H1 (cell line): ENCODE results near the gene PATE4. TPM values are rescaled to one million over a fixed set of nuclear protein-coding genes. Genes with fewer than 3 reads are reported as not detected.
A peak's percentile ranks its signal among the peaks of the same experiment; 100 is the strongest.

Source experiments
- CTCF ChIA-PET: fragments of 300-600 bp; sonication (Branson Sonifier 250); formaldehyde crosslinking; loops from one replicate; lab custom pipeline; 2021; ENCODE audit not compliant: partially characterized antibody; lab: Charles Lee
- POLR2A ChIA-PET: fragments of 300-600 bp; sonication (Branson Sonifier 250); formaldehyde crosslinking; loops from one replicate; lab custom pipeline; 2021; ENCODE audit warnings: inconsistent platforms; ENCODE audit not compliant: partially characterized antibody; lab: Charles Lee
- DNase-seq, 2 experiments: peaks; one replicate each; pipeline versions ENCODE4 v3.0.0 to v3.0.0-alpha.2; 2010 to 2022; ENCODE audit warnings: low spot score in 2 of 2, low read depth in 1 of 2, mixed read lengths in 1 of 2
- FAIRE-seq: peaks from 2 replicates; lab custom pipeline; 2011; peaks lifted over from hg19 to GRCh38; lab: Jason Lieb, UNC
- H2AFZ ChIP-seq: 2 replicates; pipeline ENCODE4 v1.8.1; 2012; ENCODE audit warnings: low read length, inconsistent platforms
- H2AK5ac ChIP-seq: 2 replicates; pipeline ENCODE4 v1.6.1; 2013; ENCODE audit warnings: low read depth, low read length
- H2BK120ac ChIP-seq: replicated peaks from 2 replicates; pipeline ENCODE3; 2013; ENCODE audit warnings: low read depth, low read length, inconsistent platforms
- H2BK12ac ChIP-seq: 2 replicates; pipeline ENCODE4 v1.6.1; 2013; ENCODE audit warnings: low read depth, low read length
- H2BK15ac ChIP-seq: 2 replicates; pipeline ENCODE4 v1.6.1; 2013; ENCODE audit warnings: low read length
- H2BK20ac ChIP-seq: 2 replicates; pipeline ENCODE4 v1.6.1; 2013; ENCODE audit warnings: low read length
- H2BK5ac ChIP-seq: 2 replicates; pipeline ENCODE4 v1.6.1; 2013; ENCODE audit warnings: low read depth, low read length
- H3K14ac ChIP-seq: 2 replicates; pipeline ENCODE4 v1.6.1; 2013; ENCODE audit warnings: inconsistent platforms; ENCODE audit not compliant: insufficient read length
- H3K18ac ChIP-seq: 2 replicates; pipeline ENCODE4 v1.6.1; 2013; ENCODE audit warnings: low read length; ENCODE audit errors: extremely low read depth
- H3K23ac ChIP-seq: 2 replicates; pipeline ENCODE4 v1.6.1; 2013; ENCODE audit warnings: inconsistent platforms; ENCODE audit not compliant: insufficient read length
- H3K23me2 ChIP-seq: 2 replicates; pipeline ENCODE4 v1.6.1; 2013; ENCODE audit warnings: low read depth, low read length
- H3K27ac ChIP-seq: 2 replicates; pipeline ENCODE4 v1.6.1; 2011; ENCODE audit warnings: low read depth, low read length, inconsistent platforms
- H3K27me3 ChIP-seq, 4 experiments: replicated peaks in 1 of 4; 1 replicate in 1 of 4; 2 replicates in 3 of 4; pipeline versions ENCODE4 v1.6.1 to v1.8.1; 2011 to 2013; ENCODE audit warnings: low read length in 3 of 4, mild to moderate bottlenecking in 3 of 4, inconsistent platforms in 2 of 4, mixed read lengths in 2 of 4, moderate library complexity in 1 of 4; ENCODE audit not compliant: control insufficient read depth in 3 of 4, insufficient read depth in 3 of 4; ENCODE audit errors: extremely low read depth in 1 of 4
- H3K36me3 ChIP-seq, 4 experiments: 2 replicates each; pipeline versions ENCODE4 v1.6.1 to v1.8.1; 2011 to 2013; ENCODE audit warnings: mild to moderate bottlenecking in 4 of 4, low read length in 3 of 4, moderate library complexity in 2 of 4, control low read depth in 1 of 4, inconsistent platforms in 1 of 4; ENCODE audit not compliant: insufficient read depth in 4 of 4, control insufficient read depth in 2 of 4
- H3K4ac ChIP-seq: replicated peaks from 2 replicates; pipeline ENCODE3; 2013; ENCODE audit warnings: low read length, low read depth, mixed read lengths, inconsistent platforms; ENCODE audit not compliant: insufficient read length
- H3K4me1 ChIP-seq, 4 experiments: replicated peaks in 1 of 4; 1 replicate in 1 of 4; 2 replicates in 3 of 4; pipeline versions ENCODE4 v1.6.1 to v1.8.1; 2011 to 2013; ENCODE audit warnings: low read length in 3 of 4, inconsistent platforms in 2 of 4, mixed read lengths in 1 of 4; ENCODE audit not compliant: insufficient read depth in 4 of 4, control insufficient read depth in 3 of 4
- H3K4me2 ChIP-seq, 2 experiments: 2 replicates each; pipeline versions ENCODE4 v1.6.1 to v1.8.1; 2011 to 2013; ENCODE audit warnings: low read depth in 2 of 2, low read length in 2 of 2, control low read depth in 1 of 2, inconsistent platforms in 1 of 2, mild to moderate bottlenecking in 1 of 2; ENCODE audit not compliant: insufficient read depth in 1 of 2
- H3K4me3 ChIP-seq, 4 experiments: fragments of 200-600, 300-600 bp in 1 of 4; sonication (generic), shearing (Covaris generic), sonication (Bioruptor Twin) in 1 of 4; 2 replicates each; pipeline versions ENCODE4 v1.5.1 to v1.8.1; 2011 to 2016; ENCODE audit warnings: low read length in 4 of 4, low read depth in 3 of 4, control low read depth in 2 of 4, inconsistent platforms in 2 of 4, mild to moderate bottlenecking in 2 of 4, mixed read lengths in 1 of 4, moderate library complexity in 1 of 4; ENCODE audit not compliant: insufficient read depth in 2 of 4; ENCODE audit errors: extremely low read depth in 1 of 4
- H3K56ac ChIP-seq: replicated peaks from 2 replicates; pipeline ENCODE3; 2013; ENCODE audit warnings: low read depth, mild to moderate bottlenecking, mixed read lengths, low read length, inconsistent platforms; ENCODE audit not compliant: insufficient read length
- H3K79me1 ChIP-seq: 2 replicates; pipeline ENCODE4 v1.6.1; 2013; ENCODE audit warnings: low read depth, low read length, control low read depth
- H3K79me2 ChIP-seq, 2 experiments: 2 replicates each; pipeline versions ENCODE4 v1.6.1 to v1.8.1; 2012 to 2013; ENCODE audit warnings: low read length in 2 of 2, mild to moderate bottlenecking in 2 of 2, inconsistent platforms in 1 of 2; ENCODE audit not compliant: insufficient read depth in 2 of 2, control insufficient read depth in 1 of 2
- H3K9ac ChIP-seq, 4 experiments: replicated peaks in 1 of 4; 1 replicate in 1 of 4; 2 replicates in 3 of 4; pipeline versions ENCODE4 v1.6.1 to v1.8.1; 2011 to 2013; ENCODE audit warnings: low read depth in 3 of 4, low read length in 3 of 4, control low read depth in 2 of 4, mild to moderate bottlenecking in 2 of 4, moderate library complexity in 2 of 4, inconsistent platforms in 1 of 4; ENCODE audit errors: extremely low read depth in 1 of 4
- H3K9me3 ChIP-seq, 2 experiments: 2 replicates each; pipeline versions ENCODE4 v1.6.1 to v1.8.1; 2012 to 2013; ENCODE audit warnings: mild to moderate bottlenecking in 2 of 2, moderate library complexity in 2 of 2, control low read depth in 1 of 2, inconsistent platforms in 1 of 2, low read depth in 1 of 2, low read length in 1 of 2, mixed read lengths in 1 of 2; ENCODE audit not compliant: insufficient read depth in 2 of 2
- H4K20me1 ChIP-seq, 2 experiments: replicated peaks in 1 of 2; 2 replicates each; pipeline versions ENCODE3 to v1.8.1; 2011 to 2013; ENCODE audit warnings: inconsistent platforms in 2 of 2, low read length in 2 of 2, mild to moderate bottlenecking in 1 of 2; ENCODE audit not compliant: insufficient read depth in 2 of 2, control insufficient read depth in 1 of 2
- H4K5ac ChIP-seq: 2 replicates; pipeline ENCODE4 v1.6.1; 2013; ENCODE audit warnings: low read length, low read depth, mixed read lengths, inconsistent platforms; ENCODE audit not compliant: insufficient read length
- H4K8ac ChIP-seq: 2 replicates; pipeline ENCODE4 v1.8.0; 2013; ENCODE audit warnings: mild to moderate bottlenecking, moderate library complexity, low read length, inconsistent platforms; ENCODE audit not compliant: insufficient read depth; ENCODE audit errors: extremely low read depth
- H4K91ac ChIP-seq: replicated peaks from 2 replicates; pipeline ENCODE3; 2013; ENCODE audit warnings: low read length, mixed read lengths, inconsistent platforms; ENCODE audit not compliant: insufficient read length
- CBX8 ChIP-seq: fragments of 300-800, 300-1000 bp; sonication (generic); IDR thresholded peaks from 2 replicates; pipeline ENCODE4 v1.7.1; 2016; ENCODE audit warnings: low read depth, low read length, borderline replicate concordance
- GABPA ChIP-seq: IDR thresholded peaks from 2 replicates; pipeline ENCODE4 v1.6.1; 2011; ENCODE audit warnings: mild to moderate bottlenecking, low read length, moderate library complexity, borderline replicate concordance; ENCODE audit not compliant: insufficient read depth
- KDM1A ChIP-seq: fragments of 200-600, 300-600 bp; sonication (generic); IDR thresholded peaks from 2 replicates; pipeline ENCODE4 v1.7.1; 2016; ENCODE audit warnings: mild to moderate bottlenecking, low read length, borderline replicate concordance
- WGBS, 2 experiments: shearing (Covaris generic) in 1 of 2; methylation state at CpG; one replicate each; pipeline versions ENCODE4 v1.1.6 to v1.1.7; 2013 to 2015; ENCODE audit warnings: low lambda C conversion rate in 2 of 2, mixed read lengths in 2 of 2, inconsistent platforms in 1 of 2, low coverage in 1 of 2, missing lambda C conversion rate in 1 of 2; ENCODE audit not compliant: insufficient replicate concordance in 2 of 2, insufficient coverage in 1 of 2, insufficient read length in 1 of 2; ENCODE audit errors: extremely low coverage in 1 of 2, missing lambda C conversion rate in 1 of 2; 5-methylcytosine and 5-hydroxymethylcytosine counted together
- polyA plus RNA-seq, 7 experiments: library from polyadenylated mRNA; depleted of rRNA in 3 of 7; stranded (reverse) in 5 of 7; unstranded in 2 of 7; fragments of >200 nt in 5 of 7; fragments of 200-250 nt in 2 of 7; gene quantifications; 1 replicate in 5 of 7; 2 replicates in 1 of 7; 4 replicates in 1 of 7; pipeline versions ENCODE4 v1.2.1 to v1.2.3, GENCODE V29; 2011 to 2013; ENCODE audit warnings: missing spikeins in 2 of 7, mixed read lengths in 2 of 7
- total RNA-seq: library from RNA; stranded (reverse); fragmentation: NEBNext Ultra II Directional; extraction: Animal tissue kit (Norgen Biotek cat#: 25700); gene quantifications from 2 replicates; pipeline ENCODE4 v1.2.1, GENCODE V29; 2021
- TF ChIP-seq, protein P1 (sequence below): IDR thresholded peaks from 2 replicates; pipeline ENCODE4 v1.6.1; 2012; ENCODE audit warnings: low read length, inconsistent platforms

PATE4 gene
- total and polyA plus RNA-seq, 2 of the 8 experiments (the other 6 are each of a cell fraction or from before 2014, with no cell fraction given): not detected

DNA sequence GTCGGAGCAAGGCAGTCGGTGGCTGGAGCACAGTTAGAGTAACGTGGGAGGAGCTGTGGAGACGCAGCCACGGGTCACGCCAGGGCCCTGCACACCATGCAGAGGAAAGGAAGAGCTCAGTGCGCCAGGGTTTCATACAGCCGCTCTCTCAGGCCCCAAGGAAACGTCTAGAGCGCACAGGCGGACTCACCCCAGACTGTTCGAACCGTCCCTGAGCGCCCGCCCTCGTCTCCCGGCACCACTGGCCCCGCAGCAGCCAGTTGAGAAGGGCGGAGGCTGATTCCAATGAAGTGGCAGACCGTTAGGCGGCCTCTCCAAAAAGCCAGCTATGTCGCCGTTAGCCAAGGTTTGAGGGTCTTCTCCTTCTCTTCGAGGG lies 53.9 kb downstream of the PATE4 start:
- no peak overlapping the region for H3K9ac ChIP-seq
- no peaks in the 10 kb centered on the region for H4K20me1 ChIP-seq
- DNase-seq (no peak), FAIRE-seq (no peak)
- no peak overlapping the region for H3K23ac ChIP-seq
- CTCF ChIA-PET: interaction anchor here (0.6 to 1.5 kb wide), 3 partner anchors 8 to 260 kb away, joined by 3 to 4 read pairs (median 3); no protein-coding TSS in a partner anchor
- peaks cover 0 to 23% of the 10 kb centered on the region in 2 experiments; a peak in 2 of 4 replicates for H3K79me2 ChIP-seq
- no peak overlapping the region for H2BK20ac ChIP-seq
- H3K18ac ChIP-seq: no peak overlapping the region
- H3K79me1 ChIP-seq: no peaks in the 10 kb centered on the region
- POLR2A ChIA-PET: interaction anchor here (0.7 to 2.6 kb wide), 10 partner anchors 10 to 558 kb away, joined by 3 to 27 read pairs (median 6); partner anchors contain the start of genes CHEK1, DDX25 and PUS3
- H4K8ac ChIP-seq: peak overlapping the region; percentile 59; the same call in 1 of the 2 replicates
- 79% methylated on average over 19 of the region's 24 CpGs; no CpG with 5 or more reads in 1 of the 2 experiments for WGBS, 2 experiments
- H3K4me1 ChIP-seq: no peaks in the 10 kb centered on the region
- H3K14ac ChIP-seq: no peak overlapping the region
- H3K4me3 ChIP-seq: peak overlapping the region in 2 of 4 experiments; percentile 58 to 73; a peak in 3 of 8 replicates
- TF ChIP-seq CBX8 (no peak), KDM1A (peak; percentile 76; the same call in 1 of the 2 replicates), GABPA (no peak)
- TF ChIP-seq, protein P1, sequence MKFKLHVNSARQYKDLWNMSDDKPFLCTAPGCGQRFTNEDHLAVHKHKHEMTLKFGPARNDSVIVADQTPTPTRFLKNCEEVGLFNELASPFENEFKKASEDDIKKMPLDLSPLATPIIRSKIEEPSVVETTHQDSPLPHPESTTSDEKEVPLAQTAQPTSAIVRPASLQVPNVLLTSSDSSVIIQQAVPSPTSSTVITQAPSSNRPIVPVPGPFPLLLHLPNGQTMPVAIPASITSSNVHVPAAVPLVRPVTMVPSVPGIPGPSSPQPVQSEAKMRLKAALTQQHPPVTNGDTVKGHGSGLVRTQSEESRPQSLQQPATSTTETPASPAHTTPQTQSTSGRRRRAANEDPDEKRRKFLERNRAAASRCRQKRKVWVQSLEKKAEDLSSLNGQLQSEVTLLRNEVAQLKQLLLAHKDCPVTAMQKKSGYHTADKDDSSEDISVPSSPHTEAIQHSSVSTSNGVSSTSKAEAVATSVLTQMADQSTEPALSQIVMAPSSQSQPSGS: peak; percentile 23; the same call in 1 of the 2 replicates
- H2BK120ac ChIP-seq: no peak overlapping the region
- no peak overlapping the region for H3K56ac ChIP-seq
- no peak overlapping the region; the same call in 1 of the 2 replicates for H2AK5ac ChIP-seq
- H3K27ac ChIP-seq: no peak overlapping the region
- H3K36me3 ChIP-seq: peaks cover 0 to 2% (median under 1%) of the 10 kb centered on the region in 4 experiments; a peak in 1 of 8 replicates
- H3K23me2 ChIP-seq: peaks cover 3% of the 10 kb centered on the region; the same call in 1 of the 2 replicates
- no peak overlapping the region for H2BK15ac ChIP-seq
- peaks cover 0 to 3% (median 2%) of the 10 kb centered on the region in 4 experiments; a peak in 4 of 7 replicates for H3K27me3 ChIP-seq
- no peak overlapping the region for H2AFZ ChIP-seq
- 0 out of 2 replicates have a peak overlapping the region, but pooled peaks have one; percentile 33 for H2BK12ac ChIP-seq
- no peak overlapping the region for H3K4ac ChIP-seq
- no peak overlapping the region for H4K91ac ChIP-seq
- H3K4me2 ChIP-seq: peak overlapping the region in 1 of 2 experiments; percentile 33; a peak in 1 of 4 replicates
- no peak overlapping the region; the same call in 1 of the 2 replicates for H2BK5ac ChIP-seq
- H4K5ac ChIP-seq: no peak overlapping the region
- peaks cover 10 to 12% of the 10 kb centered on the region in 2 experiments for H3K9me3 ChIP-seq
